Adrenal gland (tissue), 5 donors: ENCODE measurements around the gene COL6A3.

Source experiments
- POLR2A ChIP-seq, 2 donors: fragments of 450-650 bp; IDR thresholded peaks; one replicate each; pipeline ENCODE4 v1.6.1; 2017; ENCODE audit warnings: antibody characterized with exemption in 2 of 2, mild to moderate bottlenecking in 2 of 2, moderate library complexity in 1 of 2
- TF ChIP-seq, protein P1 (sequence below), 6 experiments: fragments of 450-650 bp in 4 of 6; fragments of 200-600 bp in 2 of 6; sonication (generic) in 1 of 6; IDR thresholded peaks; 1 replicate in 5 of 6; 2 replicates in 1 of 6; pipeline versions ENCODE4 v1.5.1 to v1.8.0; 2016 to 2021; ENCODE audit warnings: antibody characterized with exemption in 6 of 6, mild to moderate bottlenecking in 2 of 6, moderate library complexity in 1 of 6
- donor health status: DM: no; HTN: no; CAD: no.

DNA sequence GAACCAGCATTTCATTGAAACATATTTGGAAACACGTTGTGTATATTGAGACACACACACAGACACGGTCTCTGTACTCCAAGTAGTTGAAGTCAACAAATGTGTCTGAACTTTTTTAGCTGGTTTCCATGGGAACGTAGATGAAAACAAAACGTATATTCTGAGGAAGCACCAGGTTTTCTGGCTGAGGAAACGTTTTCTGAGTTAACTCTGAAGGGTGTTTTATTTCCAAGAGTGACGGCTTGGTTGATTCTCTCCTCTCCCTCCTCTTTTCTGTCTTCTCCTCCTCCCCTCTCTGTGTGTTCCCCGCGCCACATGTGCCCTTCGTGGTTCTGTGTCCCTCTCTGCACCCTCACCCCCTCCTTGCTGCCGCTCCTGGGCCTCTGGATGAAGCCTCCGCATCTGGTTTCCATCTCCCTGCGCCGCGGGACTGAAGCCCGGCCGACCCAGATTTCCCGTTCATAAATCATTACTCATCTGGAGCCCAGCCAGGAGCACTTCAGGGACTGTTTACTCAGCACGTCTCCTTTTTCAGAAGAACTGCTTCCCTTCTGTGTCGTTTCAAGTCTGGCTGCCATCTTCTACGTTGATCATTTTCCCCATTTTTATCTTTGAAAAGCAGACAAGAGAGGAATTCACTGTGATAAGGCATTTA, 122.7 kb downstream of the COL6A3 start:
- TF ChIP-seq, protein P1, sequence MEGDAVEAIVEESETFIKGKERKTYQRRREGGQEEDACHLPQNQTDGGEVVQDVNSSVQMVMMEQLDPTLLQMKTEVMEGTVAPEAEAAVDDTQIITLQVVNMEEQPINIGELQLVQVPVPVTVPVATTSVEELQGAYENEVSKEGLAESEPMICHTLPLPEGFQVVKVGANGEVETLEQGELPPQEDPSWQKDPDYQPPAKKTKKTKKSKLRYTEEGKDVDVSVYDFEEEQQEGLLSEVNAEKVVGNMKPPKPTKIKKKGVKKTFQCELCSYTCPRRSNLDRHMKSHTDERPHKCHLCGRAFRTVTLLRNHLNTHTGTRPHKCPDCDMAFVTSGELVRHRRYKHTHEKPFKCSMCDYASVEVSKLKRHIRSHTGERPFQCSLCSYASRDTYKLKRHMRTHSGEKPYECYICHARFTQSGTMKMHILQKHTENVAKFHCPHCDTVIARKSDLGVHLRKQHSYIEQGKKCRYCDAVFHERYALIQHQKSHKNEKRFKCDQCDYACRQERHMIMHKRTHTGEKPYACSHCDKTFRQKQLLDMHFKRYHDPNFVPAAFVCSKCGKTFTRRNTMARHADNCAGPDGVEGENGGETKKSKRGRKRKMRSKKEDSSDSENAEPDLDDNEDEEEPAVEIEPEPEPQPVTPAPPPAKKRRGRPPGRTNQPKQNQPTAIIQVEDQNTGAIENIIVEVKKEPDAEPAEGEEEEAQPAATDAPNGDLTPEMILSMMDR (IDR thresholded peaks at IDR 0.05): no peak
- peak in 1 of 2 donors; percentile 53 for TF ChIP-seq POLR2A (IDR thresholded peaks at IDR 0.05)
